ENCODE measurements around the gene NGFR.
"Not testable (repeated sequence)": the region's sequence is repeated elsewhere in the genome, so short reads cannot be mapped to it uniquely, and the experiment has no call there.

Gene NGFR

DNA sequence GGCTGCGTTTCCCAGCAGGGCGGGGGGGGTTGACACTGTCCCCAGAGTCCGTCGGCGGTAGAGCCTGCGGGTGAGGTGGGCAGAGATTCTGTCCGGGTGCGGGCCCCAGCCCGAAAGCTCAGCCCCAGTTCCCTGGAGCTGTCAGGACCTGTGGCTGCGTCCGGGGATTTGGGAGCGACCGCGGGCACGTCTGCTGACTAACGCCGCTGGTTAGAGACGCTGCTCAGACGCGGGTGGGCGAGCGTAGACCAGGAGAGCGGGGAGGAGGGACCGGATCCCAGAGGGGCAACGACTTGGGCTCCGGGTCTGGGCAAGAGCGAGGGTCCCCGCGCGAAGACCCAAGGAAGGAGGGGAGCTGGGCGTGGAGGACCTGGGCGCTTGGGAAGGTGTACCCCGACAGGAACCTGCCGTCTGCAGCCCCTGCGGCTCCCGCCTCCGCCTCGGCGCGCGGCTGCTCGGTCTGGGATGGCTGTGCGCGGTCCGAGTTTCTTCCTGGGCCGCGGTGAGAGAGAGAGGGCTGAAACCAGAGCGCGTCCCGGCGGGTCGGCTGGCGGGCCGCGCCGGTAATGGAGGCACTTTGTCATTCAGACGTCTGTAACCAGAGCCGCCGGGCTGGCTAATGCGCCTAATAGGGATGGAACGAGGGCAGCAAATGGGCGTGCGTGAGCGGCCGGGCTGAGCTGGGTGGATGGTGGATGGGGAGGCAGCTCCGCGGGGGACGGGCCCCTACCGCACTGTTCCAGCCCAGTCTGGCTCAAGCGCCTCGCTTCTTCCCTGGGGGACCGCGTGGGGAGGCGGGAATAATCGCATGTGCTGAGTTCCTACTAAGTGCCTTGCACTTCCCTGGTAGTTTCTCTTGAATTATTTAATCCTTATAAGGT, 2.3 kb downstream of the NGFR start:
- DNase-seq = no peak

DNA sequence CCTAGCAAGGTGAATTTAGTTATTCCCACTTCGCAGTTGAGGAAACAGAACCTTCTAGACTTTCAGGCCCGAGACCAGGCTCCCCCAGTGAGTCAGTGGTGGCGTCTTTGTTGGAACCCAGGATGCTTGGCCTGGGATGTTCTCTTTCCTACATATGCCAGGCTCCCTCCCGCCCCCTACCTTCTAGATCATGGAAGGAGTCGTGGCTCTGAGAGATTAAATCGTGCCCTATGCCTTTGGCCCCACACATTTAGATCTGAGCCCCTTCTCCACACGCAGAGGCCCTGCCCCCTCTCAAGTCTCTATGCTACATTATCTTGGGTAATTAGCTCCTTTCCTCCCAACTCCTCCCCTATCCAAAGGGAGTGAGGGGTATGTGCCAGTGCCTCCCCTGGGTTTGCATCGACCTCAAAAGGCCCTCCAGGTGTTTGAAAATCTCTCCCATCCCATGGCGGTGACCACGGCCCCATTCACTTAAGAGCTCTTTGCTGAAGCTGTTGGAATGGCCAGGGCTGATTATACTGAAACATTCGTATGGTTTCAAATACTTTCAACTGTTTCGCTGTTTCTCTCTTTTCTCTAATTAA, 3.0 kb downstream of the NGFR start:
- DNase-seq = no peak

DNA sequence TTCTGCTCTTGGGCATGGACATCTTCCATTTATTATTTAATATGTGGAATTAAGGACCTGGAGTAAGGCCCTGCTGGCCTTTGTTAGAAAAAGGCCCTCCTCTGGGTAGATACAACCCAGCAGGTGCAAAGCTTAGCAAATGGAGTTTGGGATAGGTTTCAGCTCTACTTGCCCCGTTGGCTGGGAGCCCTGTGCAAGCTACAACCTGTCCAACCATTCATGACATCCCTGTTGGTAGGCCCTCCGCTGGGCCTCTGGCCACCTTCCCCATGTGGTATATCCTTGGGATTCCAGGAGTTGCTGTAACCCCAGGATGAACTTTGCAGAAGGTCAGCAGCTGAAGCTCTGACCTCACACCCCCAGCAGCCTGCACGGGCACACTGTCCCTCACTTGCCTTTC, 6.4 kb downstream of the NGFR start:
- DNase-seq = no peak

DNA sequence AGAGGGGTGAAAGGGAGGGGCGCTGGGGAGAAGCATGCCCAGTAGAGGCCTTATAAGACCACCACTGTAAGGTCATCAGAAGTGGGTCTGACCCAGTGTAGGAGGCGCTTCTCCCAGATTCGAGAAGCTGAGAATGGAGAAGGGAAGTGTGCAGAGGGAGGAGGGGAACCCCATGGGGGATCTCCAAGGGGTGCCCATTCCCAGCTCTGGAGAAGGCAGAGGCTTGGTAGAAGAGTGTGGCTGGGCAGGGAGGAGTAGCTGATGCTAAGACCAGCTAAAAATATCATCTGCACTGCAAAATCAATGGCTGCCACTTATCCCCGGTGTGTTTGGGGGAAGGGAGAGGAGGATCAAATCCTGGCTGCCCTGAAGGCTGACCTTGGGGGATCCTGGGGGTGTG, 7.2 kb downstream of the NGFR start:
- no peak for DNase-seq

DNA sequence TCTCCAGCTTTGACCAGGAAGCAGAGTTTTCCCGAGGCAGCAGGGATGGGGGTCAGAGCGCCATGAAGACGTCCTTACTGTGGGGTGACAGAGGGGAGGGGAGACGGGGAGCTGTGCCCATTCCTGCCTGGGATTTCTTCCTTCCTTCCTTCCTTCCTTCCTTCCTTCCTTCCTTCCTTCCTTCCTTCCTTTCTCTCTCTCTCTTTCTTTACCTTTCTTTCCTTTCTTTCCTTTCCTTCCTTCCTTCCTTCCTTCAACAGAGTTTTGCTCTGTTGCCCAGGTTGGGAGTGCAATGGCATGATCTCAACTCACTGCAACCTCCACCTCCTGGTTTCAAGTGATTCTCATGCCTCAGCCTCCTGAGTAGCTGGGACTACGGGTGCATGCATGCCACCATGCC, 7.6 kb downstream of the NGFR start:
- not testable (repeated sequence) for DNase-seq

DNA sequence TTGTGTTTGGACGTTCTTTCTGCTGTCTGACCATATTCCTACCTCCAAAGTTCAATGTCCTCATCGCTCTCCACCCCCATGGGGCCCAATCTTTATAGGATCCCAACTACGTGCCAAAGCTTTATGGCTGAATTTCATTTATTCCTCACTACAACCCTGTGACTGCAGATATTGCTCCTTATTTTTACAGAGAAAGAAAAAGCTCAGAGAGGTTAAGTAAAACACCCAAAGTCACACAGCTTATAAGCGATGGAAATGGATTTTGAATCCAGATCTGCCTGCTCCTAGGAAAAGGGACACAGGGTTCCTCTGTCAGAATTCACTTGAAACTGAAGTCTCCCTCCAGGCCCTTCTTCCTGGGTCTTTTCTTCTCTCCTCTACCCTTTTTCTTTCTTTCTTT, 9.3 kb downstream of the NGFR start:
- no peak for DNase-seq

DNA sequence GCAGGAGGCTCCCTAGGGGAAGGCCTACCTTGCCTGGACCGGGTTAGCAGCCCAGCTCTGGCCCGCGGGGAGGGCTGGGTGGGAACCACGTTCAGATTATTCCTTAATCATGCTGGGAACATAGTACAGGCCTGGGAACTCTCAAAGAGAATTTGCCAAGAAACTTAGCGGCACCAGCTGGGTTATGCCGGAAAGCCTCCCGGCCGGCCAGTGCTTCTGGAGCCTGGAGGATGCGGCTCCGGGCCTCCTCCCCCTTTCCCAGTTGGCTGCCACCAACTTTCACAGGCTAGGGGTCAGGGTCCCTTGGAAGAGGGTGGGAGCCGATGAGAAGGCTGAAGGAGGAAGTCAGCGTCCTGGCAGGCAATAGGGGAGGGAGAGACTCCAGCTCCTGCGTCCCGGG, 10.8 kb downstream of the NGFR start:
- DNase-seq = no peak

DNA sequence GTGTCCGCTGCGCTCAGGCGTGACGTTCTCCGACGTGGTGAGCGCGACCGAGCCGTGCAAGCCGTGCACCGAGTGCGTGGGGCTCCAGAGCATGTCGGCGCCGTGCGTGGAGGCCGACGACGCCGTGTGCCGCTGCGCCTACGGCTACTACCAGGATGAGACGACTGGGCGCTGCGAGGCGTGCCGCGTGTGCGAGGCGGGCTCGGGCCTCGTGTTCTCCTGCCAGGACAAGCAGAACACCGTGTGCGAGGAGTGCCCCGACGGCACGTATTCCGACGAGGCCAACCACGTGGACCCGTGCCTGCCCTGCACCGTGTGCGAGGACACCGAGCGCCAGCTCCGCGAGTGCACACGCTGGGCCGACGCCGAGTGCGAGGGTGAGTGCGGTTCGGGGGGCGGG, 11.2 kb downstream of the NGFR start:
- DNase-seq = no peak

DNA sequence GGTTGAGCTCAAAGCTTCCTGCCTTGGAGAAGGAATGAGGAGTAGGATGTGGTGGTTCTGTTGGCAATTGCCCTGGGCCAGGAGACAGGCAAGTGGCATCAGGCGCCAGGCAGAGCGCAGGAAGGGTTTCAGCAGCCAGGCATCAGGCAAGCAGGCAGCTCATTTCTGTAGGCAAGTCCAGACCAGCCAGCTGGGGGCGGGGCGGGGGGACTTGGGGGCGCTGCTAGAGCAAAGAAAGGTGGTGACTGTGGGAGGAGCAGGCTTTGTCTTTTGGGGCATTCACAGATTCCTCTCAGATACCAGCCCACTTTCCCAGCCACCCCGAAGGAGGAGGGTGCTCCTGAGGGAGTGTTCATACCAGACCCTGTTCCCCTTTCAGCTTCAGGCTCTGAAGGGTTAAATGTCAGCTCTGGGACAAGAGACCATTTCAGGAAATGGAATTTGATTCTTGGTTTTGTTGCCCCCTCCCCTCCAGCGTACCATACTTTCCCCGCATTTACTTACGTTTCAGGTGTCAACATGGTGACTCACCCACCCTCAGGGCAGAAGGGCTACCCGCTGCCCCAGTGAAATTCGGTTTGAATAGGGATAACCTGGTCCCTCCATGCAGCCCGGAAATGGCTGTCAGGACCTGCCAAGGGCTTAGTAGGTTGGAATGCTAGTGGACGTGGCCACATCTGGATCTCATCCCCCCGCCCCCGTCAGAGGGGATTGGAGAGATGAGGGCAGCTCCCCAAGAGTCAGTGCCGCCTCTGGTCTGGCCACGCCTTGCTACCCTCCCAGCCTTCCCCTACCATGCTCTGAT, 13.2 kb downstream of the NGFR start:
- no peak for DNase-seq

DNA sequence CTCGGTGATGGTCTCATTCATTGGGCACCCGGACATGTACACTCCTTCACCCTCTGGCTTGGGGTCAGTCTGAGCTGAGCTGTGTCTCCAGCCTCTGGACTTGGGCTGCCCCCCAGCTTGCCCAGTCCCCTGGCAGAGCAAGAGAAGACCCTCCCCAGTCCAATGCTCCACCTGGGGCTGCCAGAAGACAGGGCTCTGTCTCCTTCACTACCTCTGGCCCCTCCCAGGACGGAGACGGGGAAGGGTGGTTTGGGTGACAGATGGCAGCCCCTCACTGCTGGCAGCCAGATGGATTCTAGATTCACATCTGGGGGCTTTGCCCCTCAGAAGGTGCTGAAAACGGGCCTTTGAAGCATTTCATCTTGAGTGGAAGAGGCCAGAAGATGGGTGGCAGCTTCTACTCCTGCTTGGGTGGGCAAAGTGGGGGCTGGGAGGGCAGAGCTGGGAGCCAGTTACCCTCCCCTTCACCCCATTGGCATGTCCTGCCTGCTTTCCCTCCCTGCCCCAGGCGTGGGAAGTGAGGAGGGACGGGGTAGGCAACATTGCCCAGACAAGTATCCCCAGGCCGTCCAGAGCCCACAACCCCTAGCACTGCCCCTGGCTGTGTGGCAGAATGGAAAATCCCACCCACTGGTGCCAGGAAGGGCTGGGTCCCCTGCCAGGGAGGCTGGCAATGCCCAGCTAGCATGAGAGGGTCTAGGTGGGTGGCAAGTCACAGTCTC, 13.9 kb downstream of the NGFR start:
- no peak for DNase-seq

DNA sequence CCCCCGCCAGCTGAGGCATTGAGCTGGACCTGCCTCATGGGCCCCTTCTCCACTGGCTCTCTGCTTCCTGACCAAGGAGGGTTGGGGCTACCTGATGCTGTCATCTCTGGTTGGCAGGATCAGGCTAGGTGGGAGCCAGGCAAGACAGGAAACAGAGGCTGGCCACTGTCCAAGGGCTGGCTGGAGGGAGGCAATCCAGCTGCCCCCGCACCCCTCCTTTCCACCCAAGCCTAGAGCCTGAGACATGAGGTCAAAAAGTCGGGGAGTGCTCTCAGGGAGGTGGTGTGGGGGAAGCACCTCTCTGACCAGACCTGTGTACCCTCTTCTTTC, 14.5 kb downstream of the NGFR start:
- no peak for DNase-seq

DNA sequence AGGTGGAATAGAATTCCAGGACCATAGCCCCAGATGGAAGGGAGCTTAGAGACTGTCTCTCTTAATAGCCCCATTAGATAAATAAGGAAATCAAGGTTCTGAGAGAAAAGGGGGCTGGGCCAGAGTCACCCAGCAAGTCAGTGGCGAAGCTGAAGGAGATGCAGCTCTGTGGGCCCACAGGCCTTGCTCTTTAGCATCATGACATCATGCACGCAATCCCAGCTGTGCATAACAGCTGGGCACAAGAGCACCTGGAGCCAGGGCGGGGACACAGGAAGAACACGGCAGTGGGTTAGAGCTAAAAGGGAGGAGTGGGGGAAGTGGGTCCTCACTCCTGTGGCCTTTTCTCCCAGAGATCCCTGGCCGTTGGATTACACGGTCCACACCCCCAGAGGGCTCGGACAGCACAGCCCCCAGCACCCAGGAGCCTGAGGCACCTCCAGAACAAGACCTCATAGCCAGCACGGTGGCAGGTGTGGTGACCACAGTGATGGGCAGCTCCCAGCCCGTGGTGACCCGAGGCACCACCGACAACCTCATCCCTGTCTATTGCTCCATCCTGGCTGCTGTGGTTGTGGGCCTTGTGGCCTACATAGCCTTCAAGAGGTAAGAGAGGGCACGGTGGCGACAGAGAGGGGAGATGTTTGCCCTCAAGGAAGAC, 15.1 kb downstream of the NGFR start:
- DNase-seq = no peak

DNA sequence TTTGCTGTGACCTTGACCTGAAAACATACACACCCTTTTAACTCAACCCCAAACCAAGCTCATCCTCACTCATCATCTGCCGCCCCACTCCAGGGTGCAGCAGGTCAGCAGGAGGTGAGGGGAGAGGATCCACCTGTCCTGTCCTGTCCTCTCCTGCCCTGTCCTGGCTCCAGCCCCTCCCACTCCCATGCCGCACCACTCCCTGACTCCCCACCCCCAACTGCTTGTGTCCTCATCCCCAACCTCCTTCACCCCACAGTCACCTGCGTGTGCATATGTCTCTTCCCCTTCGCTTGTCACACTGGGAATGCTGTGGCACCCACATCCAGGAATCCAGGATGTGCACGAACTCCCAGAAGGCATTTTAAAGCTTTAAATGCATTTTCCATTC, 15.6 kb downstream of the NGFR start:
- DNase-seq = no peak

DNA sequence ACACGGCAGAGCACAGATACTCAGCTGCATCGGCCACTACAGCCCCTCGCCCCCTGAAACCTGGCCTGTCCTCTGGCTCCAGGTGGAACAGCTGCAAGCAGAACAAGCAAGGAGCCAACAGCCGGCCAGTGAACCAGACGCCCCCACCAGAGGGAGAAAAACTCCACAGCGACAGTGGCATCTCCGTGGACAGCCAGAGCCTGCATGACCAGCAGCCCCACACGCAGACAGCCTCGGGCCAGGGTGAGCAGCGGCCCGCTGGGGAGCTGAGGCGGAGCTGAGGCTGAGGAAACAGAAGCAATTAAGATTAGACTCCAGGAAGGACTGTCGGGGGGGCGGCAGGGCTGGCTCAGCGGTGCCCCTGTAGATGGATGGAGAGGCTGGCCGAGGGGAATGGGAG, 16.7 kb downstream of the NGFR start:
- DNase-seq = no peak

DNA sequence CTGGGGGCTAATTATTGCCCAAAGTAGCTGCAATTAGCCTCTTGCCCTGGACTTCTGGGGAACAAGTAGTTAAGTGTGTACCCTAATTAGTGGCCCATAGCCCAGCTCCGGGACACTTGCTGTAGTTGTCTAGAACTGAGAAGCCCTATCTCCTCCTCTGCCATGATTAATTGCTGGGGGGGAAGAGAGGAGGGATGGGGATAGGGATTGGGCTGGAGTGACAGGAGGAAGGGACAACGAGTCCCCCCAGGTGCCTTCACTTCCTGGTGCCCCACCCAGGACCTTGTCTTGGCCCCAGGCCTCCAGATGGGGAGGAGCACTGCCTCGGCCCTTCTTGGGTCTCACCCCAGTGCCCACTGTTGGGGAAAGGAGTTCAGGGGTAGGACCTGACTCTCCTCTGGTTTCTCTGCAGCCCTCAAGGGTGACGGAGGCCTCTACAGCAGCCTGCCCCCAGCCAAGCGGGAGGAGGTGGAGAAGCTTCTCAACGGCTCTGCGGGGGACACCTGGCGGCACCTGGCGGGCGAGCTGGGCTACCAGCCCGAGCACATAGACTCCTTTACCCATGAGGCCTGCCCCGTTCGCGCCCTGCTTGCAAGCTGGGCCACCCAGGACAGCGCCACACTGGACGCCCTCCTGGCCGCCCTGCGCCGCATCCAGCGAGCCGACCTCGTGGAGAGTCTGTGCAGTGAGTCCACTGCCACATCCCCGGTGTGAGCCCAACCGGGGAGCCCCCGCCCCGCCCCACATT, 17.4 kb downstream of the NGFR start:
- DNase-seq = no peak

DNA sequence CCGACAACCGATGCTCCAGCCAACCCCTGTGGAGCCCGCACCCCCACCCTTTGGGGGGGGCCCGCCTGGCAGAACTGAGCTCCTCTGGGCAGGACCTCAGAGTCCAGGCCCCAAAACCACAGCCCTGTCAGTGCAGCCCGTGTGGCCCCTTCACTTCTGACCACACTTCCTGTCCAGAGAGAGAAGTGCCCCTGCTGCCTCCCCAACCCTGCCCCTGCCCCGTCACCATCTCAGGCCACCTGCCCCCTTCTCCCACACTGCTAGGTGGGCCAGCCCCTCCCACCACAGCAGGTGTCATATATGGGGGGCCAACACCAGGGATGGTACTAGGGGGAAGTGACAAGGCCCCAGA, 17.9 kb downstream of the NGFR start:
- no peak for DNase-seq

DNA sequence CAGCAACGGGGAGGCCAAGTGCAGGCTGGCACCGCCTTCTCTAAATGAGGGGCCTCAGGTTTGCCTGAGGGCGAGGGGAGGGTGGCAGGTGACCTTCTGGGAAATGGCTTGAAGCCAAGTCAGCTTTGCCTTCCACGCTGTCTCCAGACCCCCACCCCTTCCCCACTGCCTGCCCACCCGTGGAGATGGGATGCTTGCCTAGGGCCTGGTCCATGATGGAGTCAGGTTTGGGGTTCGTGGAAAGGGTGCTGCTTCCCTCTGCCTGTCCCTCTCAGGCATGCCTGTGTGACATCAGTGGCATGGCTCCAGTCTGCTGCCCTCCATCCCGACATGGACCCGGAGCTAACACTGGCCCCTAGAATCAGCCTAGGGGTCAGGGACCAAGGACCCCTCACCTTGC, 18.5 kb downstream of the NGFR start:
- no peak for DNase-seq

DNA sequence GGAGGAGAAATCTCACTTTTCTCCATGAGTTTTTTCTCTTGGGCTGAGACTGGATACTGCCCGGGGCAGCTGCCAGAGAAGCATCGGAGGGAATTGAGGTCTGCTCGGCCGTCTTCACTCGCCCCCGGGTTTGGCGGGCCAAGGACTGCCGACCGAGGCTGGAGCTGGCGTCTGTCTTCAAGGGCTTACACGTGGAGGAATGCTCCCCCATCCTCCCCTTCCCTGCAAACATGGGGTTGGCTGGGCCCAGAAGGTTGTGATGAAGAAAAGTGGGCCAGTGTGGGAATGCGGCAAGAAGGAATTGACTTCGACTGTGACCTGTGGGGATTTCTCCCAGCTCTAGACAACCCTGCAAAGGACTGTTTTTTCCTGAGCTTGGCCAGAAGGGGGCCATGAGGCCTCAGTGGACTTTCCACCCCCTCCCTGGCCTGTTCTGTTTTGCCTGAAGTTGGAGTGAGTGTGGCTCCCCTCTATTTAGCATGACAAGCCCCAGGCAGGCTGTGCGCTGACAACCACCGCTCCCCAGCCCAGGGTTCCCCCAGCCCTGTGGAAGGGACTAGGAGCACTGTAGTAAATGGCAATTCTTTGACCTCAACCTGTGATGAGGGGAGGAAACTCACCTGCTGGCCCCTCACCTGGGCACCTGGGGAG, 19.1 kb downstream of the NGFR start:
- no peak for DNase-seq

DNA sequence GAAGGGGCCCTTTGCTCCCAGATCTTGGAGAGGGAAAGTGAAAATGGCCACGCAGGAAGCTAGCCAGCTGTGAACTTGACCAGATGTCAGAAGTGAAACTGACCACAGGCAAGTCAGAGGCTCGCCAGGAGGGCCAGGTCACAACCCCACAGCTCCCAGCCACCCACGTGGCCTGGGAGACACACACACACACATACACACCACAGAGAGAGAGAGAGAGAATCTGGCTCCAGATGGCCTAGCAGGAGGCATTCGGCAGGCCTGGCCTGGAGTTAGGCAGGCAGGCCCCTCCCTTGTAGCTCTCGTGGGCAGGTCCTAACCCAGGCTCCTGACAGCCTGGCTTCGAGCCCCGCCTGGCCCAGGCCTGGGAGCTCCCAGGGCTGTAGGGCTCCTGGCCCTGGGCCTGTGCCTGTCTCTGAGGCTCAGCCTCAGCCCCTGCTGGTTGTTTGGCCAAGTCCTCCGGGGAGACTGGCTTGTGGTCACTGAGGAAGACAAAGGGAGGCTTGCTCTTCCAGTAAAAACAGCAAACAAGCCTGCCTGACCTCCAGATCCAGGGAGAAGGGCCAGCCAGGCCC, 20.2 kb downstream of the NGFR start:
- no peak for DNase-seq

DNA sequence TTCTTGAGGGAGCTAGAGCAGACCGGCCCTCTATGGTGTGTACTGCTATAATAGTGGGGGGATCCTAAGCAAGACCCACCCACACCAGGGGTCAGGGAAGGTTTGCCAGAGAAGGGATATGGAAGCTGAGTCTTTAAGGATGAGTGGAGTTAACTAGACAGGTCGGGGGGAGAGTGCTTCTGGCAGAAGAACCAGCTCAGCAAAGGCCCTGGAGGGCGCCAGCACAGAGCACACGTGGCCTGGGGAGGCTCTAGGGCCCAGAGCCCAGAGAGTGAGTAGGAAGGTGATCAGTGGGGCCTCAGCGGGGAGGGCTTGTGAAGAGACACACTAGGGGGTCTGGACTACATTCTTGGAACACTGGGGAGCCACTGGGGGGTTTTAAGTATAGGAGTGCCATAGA, 21.1 kb downstream of the NGFR start:
- DNase-seq = no peak
